Measurements from ENCODE around the gene ALPK1.
A peak's percentile ranks its signal among the peaks of the same experiment; 100 is the strongest.

Gene ALPK1

DNA sequence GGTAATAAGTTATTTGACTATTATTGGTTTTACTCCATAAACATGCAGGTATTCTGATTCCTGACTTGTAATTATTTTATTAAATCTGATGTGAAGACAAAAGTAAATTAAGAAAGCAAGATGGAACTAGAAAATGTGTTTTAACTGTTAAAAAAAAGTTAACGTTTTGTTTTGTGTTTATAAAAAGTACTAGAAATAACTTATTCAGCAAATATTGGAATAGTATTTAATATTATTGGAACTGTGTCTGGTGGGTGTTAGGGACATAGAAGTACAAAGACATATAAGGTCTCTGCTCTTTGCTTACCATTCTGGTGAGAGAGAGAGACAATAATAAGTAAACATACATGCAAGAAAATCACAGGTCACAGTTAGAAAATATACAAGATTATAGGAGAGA lies 27.1 kb upstream of the ALPK1 start:
- no peak for DNase-seq (ENCODE audit: low read depth)
- TF ChIP-seq, protein P1, sequence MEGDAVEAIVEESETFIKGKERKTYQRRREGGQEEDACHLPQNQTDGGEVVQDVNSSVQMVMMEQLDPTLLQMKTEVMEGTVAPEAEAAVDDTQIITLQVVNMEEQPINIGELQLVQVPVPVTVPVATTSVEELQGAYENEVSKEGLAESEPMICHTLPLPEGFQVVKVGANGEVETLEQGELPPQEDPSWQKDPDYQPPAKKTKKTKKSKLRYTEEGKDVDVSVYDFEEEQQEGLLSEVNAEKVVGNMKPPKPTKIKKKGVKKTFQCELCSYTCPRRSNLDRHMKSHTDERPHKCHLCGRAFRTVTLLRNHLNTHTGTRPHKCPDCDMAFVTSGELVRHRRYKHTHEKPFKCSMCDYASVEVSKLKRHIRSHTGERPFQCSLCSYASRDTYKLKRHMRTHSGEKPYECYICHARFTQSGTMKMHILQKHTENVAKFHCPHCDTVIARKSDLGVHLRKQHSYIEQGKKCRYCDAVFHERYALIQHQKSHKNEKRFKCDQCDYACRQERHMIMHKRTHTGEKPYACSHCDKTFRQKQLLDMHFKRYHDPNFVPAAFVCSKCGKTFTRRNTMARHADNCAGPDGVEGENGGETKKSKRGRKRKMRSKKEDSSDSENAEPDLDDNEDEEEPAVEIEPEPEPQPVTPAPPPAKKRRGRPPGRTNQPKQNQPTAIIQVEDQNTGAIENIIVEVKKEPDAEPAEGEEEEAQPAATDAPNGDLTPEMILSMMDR (IDR thresholded peaks at IDR 0.05; ENCODE audit: insufficient read depth, low read depth, low read length, missing control alignments), result no peak
- H3K4me3 ChIP-seq (ENCODE audit: low read length), result no peak overlapping the region

DNA sequence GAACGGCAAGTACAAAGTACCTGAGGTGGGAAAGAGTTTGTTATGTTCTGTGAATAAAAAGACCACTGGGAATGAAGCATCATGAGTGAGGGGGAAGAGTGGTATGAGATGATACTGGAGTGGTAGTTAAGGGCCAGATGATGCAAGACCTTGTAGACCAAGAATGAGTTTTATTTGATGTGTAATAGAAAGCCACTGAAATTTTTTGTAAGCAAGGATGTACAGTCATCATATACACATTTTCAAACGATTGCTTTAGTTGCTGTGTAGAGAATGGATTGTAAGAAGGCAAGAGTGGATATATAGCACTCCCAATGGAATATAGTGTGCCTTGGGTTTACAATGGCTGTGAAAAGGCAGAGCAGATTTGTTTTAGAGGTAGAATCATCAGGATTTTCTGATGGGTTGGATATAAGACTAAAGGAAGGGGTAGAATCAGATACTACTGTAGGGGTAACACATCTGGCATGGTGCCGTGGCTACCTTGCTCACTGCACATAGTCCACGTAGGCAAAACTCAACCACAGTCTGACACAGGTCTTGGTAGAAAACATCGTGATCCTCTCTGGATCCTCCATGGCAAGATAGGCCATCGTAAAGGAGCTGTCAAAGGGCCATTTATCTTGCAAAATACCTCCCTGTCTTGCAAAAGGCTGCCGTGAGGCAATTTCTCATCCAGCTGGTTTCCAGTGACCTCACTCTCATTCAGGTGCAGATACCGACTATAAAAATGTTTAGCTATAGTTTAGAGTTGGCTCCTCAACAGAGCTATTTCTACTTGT lies 26.3 kb upstream of the ALPK1 start:
- TF ChIP-seq, protein P1 (IDR thresholded peaks at IDR 0.05; ENCODE audit: insufficient read depth, low read depth, low read length, missing control alignments), result no peak
- H3K4me3 ChIP-seq (ENCODE audit: low read length), result no peak overlapping the region
- DNase-seq (ENCODE audit: low read depth), result peak; percentile 67

DNA sequence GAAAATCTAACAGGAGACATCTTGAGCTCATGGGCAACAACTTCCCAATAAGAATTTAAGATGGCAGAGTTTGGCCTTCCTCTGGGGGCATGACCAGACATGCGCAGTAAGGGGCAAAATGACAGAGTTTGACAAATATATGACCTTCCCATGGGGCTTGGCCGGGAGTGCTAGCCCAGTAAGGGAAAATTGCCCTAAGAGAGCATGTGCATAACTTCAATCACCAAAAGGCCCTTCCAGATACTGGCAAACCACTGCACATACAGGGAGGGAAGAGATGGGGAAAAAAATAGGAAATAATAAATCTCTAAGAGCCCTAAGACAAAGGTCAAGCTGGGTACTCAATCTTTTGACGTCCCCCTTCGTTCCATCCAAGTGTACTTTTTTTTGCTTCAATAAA lies 24.9 kb upstream of the ALPK1 start:
- TF ChIP-seq, protein P1 (IDR thresholded peaks at IDR 0.05; ENCODE audit: insufficient read depth, low read depth, low read length, missing control alignments), result no peak
- H3K4me3 ChIP-seq (ENCODE audit: low read length), result no peak overlapping the region
- no peak for DNase-seq (ENCODE audit: low read depth)

DNA sequence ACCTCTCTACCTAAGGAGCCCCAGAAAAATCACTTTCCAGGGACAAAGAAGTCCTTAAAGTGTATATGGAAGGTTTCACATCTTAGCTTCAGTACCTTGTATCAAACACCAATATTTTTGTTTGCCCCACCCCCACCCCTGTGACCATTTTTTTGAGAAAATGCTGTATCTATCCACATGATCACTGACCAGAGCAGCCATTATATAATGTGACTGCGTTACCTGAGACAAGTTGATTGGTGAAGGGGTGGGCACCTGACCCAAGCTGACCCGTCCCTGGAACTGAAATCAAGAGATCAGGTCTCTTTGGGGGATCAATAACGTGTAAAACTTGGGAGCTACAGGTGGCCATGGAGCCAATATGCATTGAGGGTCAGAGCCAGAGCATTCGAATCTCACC lies 22.2 kb upstream of the ALPK1 start:
- H3K4me3 ChIP-seq (ENCODE audit: low read length), result no peak overlapping the region
- no peak for DNase-seq (ENCODE audit: low read depth)
- TF ChIP-seq, protein P1 (IDR thresholded peaks at IDR 0.05; ENCODE audit: insufficient read depth, low read depth, low read length, missing control alignments), result no peak

DNA sequence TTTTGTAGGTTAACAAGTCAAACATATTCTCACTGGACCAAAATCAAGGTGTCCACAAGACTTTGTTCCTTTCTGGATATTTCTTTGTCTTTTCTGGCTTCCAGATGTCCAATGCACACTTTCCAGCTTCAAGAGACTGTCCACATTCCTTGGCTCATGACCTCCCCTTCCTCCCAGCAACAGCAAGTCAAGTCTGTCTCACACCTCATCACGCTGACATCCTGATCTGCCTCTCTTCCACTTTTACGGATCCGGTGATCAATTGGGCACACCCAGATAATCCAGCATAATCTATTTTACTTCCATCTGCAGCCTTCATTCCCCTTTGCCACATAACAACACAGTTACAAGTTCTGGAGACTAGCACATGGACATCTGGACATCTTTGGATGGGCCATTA lies 21.1 kb upstream of the ALPK1 start:
- DNase-seq (ENCODE audit: low read depth), result no peak
- TF ChIP-seq, protein P1 (IDR thresholded peaks at IDR 0.05; ENCODE audit: insufficient read depth, low read depth, low read length, missing control alignments), result no peak
- no peak overlapping the region for H3K4me3 ChIP-seq (ENCODE audit: low read length)

DNA sequence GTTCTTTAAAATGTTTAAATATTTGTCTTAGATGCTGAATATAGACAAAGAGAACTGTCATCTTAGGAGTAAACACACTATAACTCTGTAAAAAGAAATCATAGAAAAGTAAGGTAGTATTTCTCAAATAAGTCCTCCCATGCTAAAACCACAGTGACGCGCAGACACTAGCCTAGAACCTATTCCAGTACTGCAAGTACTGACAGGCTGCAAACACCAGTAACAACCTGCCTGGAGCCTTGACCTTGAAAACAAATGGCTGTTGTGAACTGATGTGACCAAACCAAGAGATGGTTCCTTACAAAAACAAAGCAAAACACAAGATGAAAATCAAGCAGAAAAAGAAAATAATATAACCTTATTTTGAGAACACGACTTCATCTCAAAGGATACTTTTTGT lies 19.9 kb upstream of the ALPK1 start:
- no peak overlapping the region for H3K4me3 ChIP-seq (ENCODE audit: low read length)
- TF ChIP-seq, protein P1 (IDR thresholded peaks at IDR 0.05; ENCODE audit: insufficient read depth, low read depth, low read length, missing control alignments), result no peak
- DNase-seq (ENCODE audit: low read depth), result peak; percentile 92
